PFSK-1 (cell line): ENCODE measurements around the gene ZNF485.

Source experiments
- FOXP2 ChIP-seq: optimal IDR thresholded peaks from 2 replicates; pipeline ENCODE3; 2011; ENCODE audit warnings: borderline replicate concordance, control low read depth, inconsistent platforms; ENCODE audit not compliant: insufficient read depth; ENCODE audit errors: extremely low read length, extremely low read depth
- POLR2AphosphoS5 ChIP-seq: IDR thresholded peaks from 2 replicates; pipeline ENCODE4 v1.6.1; 2012; ENCODE audit warnings: low read depth, mild to moderate bottlenecking, control low read depth, low read length, moderate library complexity
- SIN3A ChIP-seq: IDR thresholded peaks from 2 replicates; pipeline ENCODE4 v1.6.1; 2012; ENCODE audit warnings: mild to moderate bottlenecking, low read length, moderate library complexity, borderline replicate concordance; ENCODE audit not compliant: insufficient read depth
- TAF1 ChIP-seq: IDR thresholded peaks from 2 replicates; pipeline ENCODE4 v1.6.1; 2012; ENCODE audit warnings: low read length, control low read depth, borderline replicate concordance; ENCODE audit not compliant: insufficient read depth
- TF ChIP-seq, protein P1 (sequence below), 2 experiments: IDR thresholded peaks; 2 replicates each; pipeline versions ENCODE4 v1.6.1 to v1.8.0; 2011 to 2012; ENCODE audit warnings: low read depth in 2 of 2, low read length in 2 of 2, control low read depth in 1 of 2, inconsistent platforms in 1 of 2, mild to moderate bottlenecking in 1 of 2, moderate library complexity in 1 of 2; ENCODE audit not compliant: insufficient read depth in 1 of 2

DNA sequence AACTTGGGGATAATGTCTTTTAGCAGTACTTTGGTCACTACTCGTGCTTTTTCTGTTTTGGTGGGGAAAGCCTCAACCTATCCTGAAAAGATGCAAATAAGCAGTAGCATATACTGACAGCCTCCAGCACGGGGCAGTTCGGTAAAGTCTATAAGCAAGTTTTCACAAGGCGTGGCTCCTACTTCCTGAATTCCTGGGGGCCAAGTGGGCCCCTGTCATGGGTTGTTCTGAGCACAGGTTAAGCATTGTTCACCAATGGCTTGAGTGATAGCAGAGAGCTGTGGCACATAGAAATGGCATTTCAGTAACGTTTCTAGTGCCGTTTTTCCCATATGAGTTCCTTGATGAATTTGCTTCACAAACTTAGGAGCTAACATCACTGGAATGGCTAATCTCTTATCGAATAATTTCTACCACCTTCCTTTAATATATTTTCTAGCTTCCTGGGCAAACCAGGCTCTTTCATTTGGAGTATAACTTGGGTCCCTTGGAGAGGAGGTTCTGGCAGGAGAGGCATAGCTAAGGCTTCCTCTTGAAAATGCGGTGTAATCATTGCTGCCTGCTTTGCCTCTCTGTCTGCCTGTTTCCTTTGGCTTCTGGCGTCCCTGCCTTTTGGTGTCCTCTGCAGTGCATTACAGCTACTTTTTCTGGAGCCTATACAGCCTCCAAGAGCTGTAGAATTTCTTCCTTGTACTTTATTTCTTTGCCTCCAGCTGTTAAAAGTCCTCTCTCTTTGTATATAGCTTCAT lies 20.1 kb upstream of the ZNF485 start:
- no peak for TF ChIP-seq POLR2AphosphoS5
- TF ChIP-seq, protein P1, sequence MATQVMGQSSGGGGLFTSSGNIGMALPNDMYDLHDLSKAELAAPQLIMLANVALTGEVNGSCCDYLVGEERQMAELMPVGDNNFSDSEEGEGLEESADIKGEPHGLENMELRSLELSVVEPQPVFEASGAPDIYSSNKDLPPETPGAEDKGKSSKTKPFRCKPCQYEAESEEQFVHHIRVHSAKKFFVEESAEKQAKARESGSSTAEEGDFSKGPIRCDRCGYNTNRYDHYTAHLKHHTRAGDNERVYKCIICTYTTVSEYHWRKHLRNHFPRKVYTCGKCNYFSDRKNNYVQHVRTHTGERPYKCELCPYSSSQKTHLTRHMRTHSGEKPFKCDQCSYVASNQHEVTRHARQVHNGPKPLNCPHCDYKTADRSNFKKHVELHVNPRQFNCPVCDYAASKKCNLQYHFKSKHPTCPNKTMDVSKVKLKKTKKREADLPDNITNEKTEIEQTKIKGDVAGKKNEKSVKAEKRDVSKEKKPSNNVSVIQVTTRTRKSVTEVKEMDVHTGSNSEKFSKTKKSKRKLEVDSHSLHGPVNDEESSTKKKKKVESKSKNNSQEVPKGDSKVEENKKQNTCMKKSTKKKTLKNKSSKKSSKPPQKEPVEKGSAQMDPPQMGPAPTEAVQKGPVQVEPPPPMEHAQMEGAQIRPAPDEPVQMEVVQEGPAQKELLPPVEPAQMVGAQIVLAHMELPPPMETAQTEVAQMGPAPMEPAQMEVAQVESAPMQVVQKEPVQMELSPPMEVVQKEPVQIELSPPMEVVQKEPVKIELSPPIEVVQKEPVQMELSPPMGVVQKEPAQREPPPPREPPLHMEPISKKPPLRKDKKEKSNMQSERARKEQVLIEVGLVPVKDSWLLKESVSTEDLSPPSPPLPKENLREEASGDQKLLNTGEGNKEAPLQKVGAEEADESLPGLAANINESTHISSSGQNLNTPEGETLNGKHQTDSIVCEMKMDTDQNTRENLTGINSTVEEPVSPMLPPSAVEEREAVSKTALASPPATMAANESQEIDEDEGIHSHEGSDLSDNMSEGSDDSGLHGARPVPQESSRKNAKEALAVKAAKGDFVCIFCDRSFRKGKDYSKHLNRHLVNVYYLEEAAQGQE (IDR thresholded peaks at IDR 0.05; ENCODE audit: insufficient read depth in 1 of 2, low read depth in 2 of 2, low read length in 2 of 2), result no peak
- TF ChIP-seq SIN3A, result no peak
- TF ChIP-seq FOXP2, result no peak
- no peak for TF ChIP-seq TAF1
